SKM-1 treated with dmso at 0.1 percent for 144 hours (cell line): Measurements from ENCODE around the gene MRAS.
"Not testable (repeated sequence)": the region's sequence is repeated elsewhere in the genome, so short reads cannot be mapped to it uniquely, and the experiment has no call there.

Source experiments
- DNase-seq: peaks from one replicate; lab custom pipeline; 2025; ENCODE audit not compliant: unreplicated experiment; lab: John Stamatoyannopoulos, UW

The MRAS gene

GRCh38 chr3:138442433-138442832, 94.1 kb downstream of the MRAS start:
- no peak for DNase-seq

- no peak for DNase-seq
Observed at GRCh38 chr3:138443091-138443490, 94.7 kb downstream of the MRAS start.

- DNase-seq = no peak
Observed at GRCh38 chr3:138443521-138444503, 95.4 kb downstream of the MRAS start.

- no peak for DNase-seq
Observed at GRCh38 chr3:138445236-138445635, 96.9 kb downstream of the MRAS start.

- DNase-seq = no peak
Observed at GRCh38 chr3:138445654-138446053, 97.3 kb downstream of the MRAS start.

GRCh38 chr3:138448631-138449030, 100.3 kb downstream of the MRAS start:
- no peak for DNase-seq

GRCh38 chr3:138449490-138449889, 101.1 kb downstream of the MRAS start:
- no peak for DNase-seq

- DNase-seq = no peak
Observed at GRCh38 chr3:138450181-138450580, 101.8 kb downstream of the MRAS start.

- no peak for DNase-seq
Observed at GRCh38 chr3:138450704-138451424, 102.5 kb downstream of the MRAS start.

- DNase-seq = no peak
Observed at GRCh38 chr3:138451595-138452162, 103.3 kb downstream of the MRAS start.

GRCh38 chr3:138452436-138452835, 104.1 kb downstream of the MRAS start:
- DNase-seq = no peak

GRCh38 chr3:138453940-138454339, 105.6 kb downstream of the MRAS start:
- not testable (repeated sequence) for DNase-seq
